OCI-LY1 (cell line): Measurements from ENCODE around the gene UGT1A10.
A peak's percentile ranks its signal among the peaks of the same experiment; 100 is the strongest.
"Not testable (repeated sequence)": the region's sequence is repeated elsewhere in the genome, so short reads cannot be mapped to it uniquely, and the experiment has no call there.

ENCODE experiments used
- H2AFZ ChIP-seq: fragments of 200-600 bp; sonication (generic), shearing (Covaris generic); 2 replicates; pipeline ENCODE4 v1.6.0; 2014; ENCODE audit warnings: antibody characterized with exemption, mild to moderate bottlenecking, low read length
- H3F3A ChIP-seq: fragments of 200-600 bp; sonication (generic), shearing (Covaris generic); 2 replicates; pipeline ENCODE4 v1.6.0; 2014; ENCODE audit warnings: mild to moderate bottlenecking, antibody characterized with exemption, low read length, moderate library complexity; ENCODE audit not compliant: insufficient read depth
- H3K27ac ChIP-seq: fragments of 200-600 bp; sonication (generic); 2 replicates; pipeline ENCODE4 v1.5.1; 2014; ENCODE audit warnings: low read length, mixed run types, mild to moderate bottlenecking, low read depth; ENCODE audit not compliant: poor library complexity, severe bottlenecking
- H3K27me3 ChIP-seq: fragments of 200-600 bp; sonication (generic); 2 replicates; pipeline ENCODE4 v1.6.0; 2014; ENCODE audit warnings: antibody characterized with exemption, mild to moderate bottlenecking, low read length, moderate library complexity; ENCODE audit not compliant: insufficient read depth
- H3K36me3 ChIP-seq: fragments of 200-600 bp; sonication (generic); 2 replicates; pipeline ENCODE4 v1.6.1; 2014; ENCODE audit warnings: mild to moderate bottlenecking, antibody characterized with exemption, low read length, moderate library complexity, mixed read lengths; ENCODE audit not compliant: insufficient read depth
- H3K4me1 ChIP-seq: fragments of 200-600 bp; sonication (generic); 2 replicates; pipeline ENCODE4 v1.5.1; 2014; ENCODE audit warnings: mild to moderate bottlenecking, low read length, moderate library complexity; ENCODE audit not compliant: insufficient read depth, severe bottlenecking
- H3K4me2 ChIP-seq: fragments of 200-600 bp; sonication (generic), shearing (Covaris generic); 2 replicates; pipeline ENCODE4 v1.6.1; 2014; ENCODE audit warnings: low read length
- H3K4me3 ChIP-seq: fragments of 200-600 bp; sonication (generic); 2 replicates; pipeline ENCODE4 v1.5.1; 2014; ENCODE audit warnings: low read length, low read depth, mild to moderate bottlenecking, mixed read lengths; ENCODE audit not compliant: poor library complexity, severe bottlenecking
- H3K79me2 ChIP-seq: fragments of 200-600 bp; shearing (Covaris generic); 2 replicates; pipeline ENCODE4 v1.6.1; 2016; ENCODE audit warnings: mixed run types, low read length, mixed read lengths; ENCODE audit not compliant: insufficient read depth
- H3K9ac ChIP-seq: fragments of 200-600 bp; sonication (generic), shearing (Covaris generic); 2 replicates; pipeline ENCODE4 v1.6.1; 2014; ENCODE audit warnings: mild to moderate bottlenecking, low read length, mixed read lengths
- H3K9me2 ChIP-seq: fragments of 200-600 bp; sonication (generic), shearing (Covaris generic); 2 replicates; pipeline ENCODE4 v1.6.1; 2014; ENCODE audit warnings: low read depth, mild to moderate bottlenecking, low read length, mixed read lengths
- H3K9me3 ChIP-seq: fragments of 200-600 bp; shearing (Covaris generic); 2 replicates; pipeline ENCODE4 v1.6.1; 2014; ENCODE audit warnings: low read length, mixed read lengths
- H4K20me1 ChIP-seq: fragments of 200-600 bp; sonication (generic), shearing (Covaris generic); 2 replicates; pipeline ENCODE4 v1.6.0; 2016; ENCODE audit warnings: mild to moderate bottlenecking, low read length; ENCODE audit not compliant: insufficient read depth
- CTCF ChIP-seq: fragments of 200-600 bp; sonication (generic), shearing (Covaris generic); IDR thresholded peaks from 2 replicates; pipeline ENCODE4 v1.5.1; 2017; ENCODE audit warnings: mild to moderate bottlenecking, antibody characterized with exemption, low read length, moderate library complexity, mixed read lengths
- EZH2 ChIP-seq: fragments of 200-600 bp; sonication (generic), shearing (Covaris generic); IDR thresholded peaks from 2 replicates; pipeline ENCODE4 v1.8.0; 2017; ENCODE audit warnings: borderline replicate concordance, mixed run types, mild to moderate bottlenecking, antibody characterized with exemption, low read length, moderate library complexity, mixed read lengths

Gene UGT1A10

GRCh38 chr2:233636306-233636705, at the start of gene UGT1A10:
UGT1A10 (plus strand) TSS chr2:233636448; CDS start chr2:233636523, 75 bp downstream.
- not testable (repeated sequence) for H3F3A ChIP-seq, H2AFZ ChIP-seq, H3K27me3 ChIP-seq, H3K9me2 ChIP-seq, H3K79me2 ChIP-seq, H3K4me3 ChIP-seq, H3K9ac ChIP-seq, H3K36me3 ChIP-seq, H3K9me3 ChIP-seq, H3K4me1 ChIP-seq, H3K27ac ChIP-seq, H4K20me1 ChIP-seq
- H3K4me2 ChIP-seq, result peak within 1 kb of the TSS; percentile 29; the same call in 1 of the 2 replicates

- peaks cover 20% of the 10 kb centered on the region for H3K4me1 ChIP-seq
- H3K4me2 ChIP-seq, result no peak overlapping the region
- H3K9me2 ChIP-seq, result no peaks in the 10 kb centered on the region
- H3K9ac ChIP-seq, result no peak overlapping the region
- H3K4me3 ChIP-seq, result no peak overlapping the region
- H3K9me3 ChIP-seq, result no peaks in the 10 kb centered on the region
- no peaks in the 10 kb centered on the region for H3K27me3 ChIP-seq
- H3K79me2 ChIP-seq, result no peaks in the 10 kb centered on the region
- TF ChIP-seq CTCF (no peak), EZH2 (no peak)
- H3K27ac ChIP-seq, result no peak overlapping the region
- H2AFZ ChIP-seq, result no peak overlapping the region
- no peaks in the 10 kb centered on the region for H4K20me1 ChIP-seq
- H3K36me3 ChIP-seq, result no peaks in the 10 kb centered on the region
- no peaks in the 10 kb centered on the region for H3F3A ChIP-seq
These were observed 47.8 kb upstream of the UGT1A10 start for GRCh38 chr2:233588400-233588799.

DNA sequence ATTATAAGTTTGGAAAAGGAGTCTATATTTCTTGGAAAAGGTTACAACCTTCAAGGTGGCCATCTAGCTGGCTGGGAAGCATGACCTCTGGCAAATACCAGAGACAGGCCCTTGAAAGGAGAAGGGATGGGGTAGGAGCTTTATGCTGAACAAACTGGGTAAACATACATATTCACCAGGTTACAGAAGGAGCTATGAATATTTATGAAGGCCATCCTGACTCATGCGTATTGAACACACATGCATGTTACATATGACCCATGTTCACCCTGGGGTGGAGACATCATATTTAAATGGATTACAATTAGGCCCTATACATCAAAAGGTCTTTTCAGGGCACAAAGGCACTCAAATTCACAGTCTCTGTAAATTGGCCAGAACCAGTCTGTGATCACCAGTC, 43.5 kb upstream of the UGT1A10 start:
- not testable (repeated sequence) for H3K4me3 ChIP-seq

GRCh38 chr2:233593201-233593600, 43.0 kb upstream of the UGT1A10 start:
- peaks cover 11% of the 10 kb centered on the region for H3K4me1 ChIP-seq
- no peaks in the 10 kb centered on the region for H3K79me2 ChIP-seq
- no peak overlapping the region; the same call in 1 of the 2 replicates for H3K4me2 ChIP-seq
- TF ChIP-seq CTCF, result no peak
- no peak for TF ChIP-seq EZH2
- H2AFZ ChIP-seq, result no peak overlapping the region
- H3K27me3 ChIP-seq, result no peaks in the 10 kb centered on the region
- H4K20me1 ChIP-seq, result no peaks in the 10 kb centered on the region
- H3K27ac ChIP-seq, result peak overlapping the region; percentile 20
- no peak overlapping the region for H3K9ac ChIP-seq
- no peak overlapping the region for H3K4me3 ChIP-seq
- H3F3A ChIP-seq, result no peaks in the 10 kb centered on the region
- no peaks in the 10 kb centered on the region for H3K9me3 ChIP-seq
- H3K9me2 ChIP-seq, result no peaks in the 10 kb centered on the region
- H3K36me3 ChIP-seq, result no peaks in the 10 kb centered on the region

More for the DNA sequence above, 43.5 kb upstream of the UGT1A10 start:
- not testable (repeated sequence) for H3K36me3 ChIP-seq, H3K4me2 ChIP-seq, H2AFZ ChIP-seq, H4K20me1 ChIP-seq, H3K9me2 ChIP-seq, H3K9me3 ChIP-seq, H3K79me2 ChIP-seq, H3F3A ChIP-seq, H3K27me3 ChIP-seq, H3K9ac ChIP-seq
- H3K4me1 ChIP-seq, result peaks cover 15% of the 10 kb centered on the region
- H3K27ac ChIP-seq, result peak overlapping the region; percentile 20
